Sciatic nerve (tissue), 2 donors: Measurements from ENCODE around the gene DCC. TPM values are rescaled to one million over a fixed set of nuclear protein-coding genes. Genes with fewer than 3 reads are reported as not detected.

ENCODE experiments used
- ATAC-seq: fragments of 200-7000 bp; cut with Tn5 transposase; one replicate; pipeline ENCODE4 v1.9.1; 2020; ENCODE audit warnings: mild to moderate bottlenecking, moderate library complexity
- DNase-seq: peaks from one replicate; pipeline ENCODE4 v3.0.0-alpha.2; 2020; ENCODE audit warnings: low spot score
- intact Hi-C: fragments of 100-400 bp; cut with DNase I; formaldehyde crosslinking; loops from one replicate; pipeline ENCODE4 v1.14.2; 2022
- total RNA-seq: library from RNA; stranded (reverse); fragmentation: NEBNext Ultra II Directional; extraction: Animal tissue kit (Norgen Biotek cat#: 25700); gene quantifications from one replicate; pipeline ENCODE4 v1.2.1, GENCODE V29; 2021
- donor health status: DM: no; HTN: no; CAD: no.
- donor health status: DM: no; HTN: no; CAD: no.

DCC gene, protein sequence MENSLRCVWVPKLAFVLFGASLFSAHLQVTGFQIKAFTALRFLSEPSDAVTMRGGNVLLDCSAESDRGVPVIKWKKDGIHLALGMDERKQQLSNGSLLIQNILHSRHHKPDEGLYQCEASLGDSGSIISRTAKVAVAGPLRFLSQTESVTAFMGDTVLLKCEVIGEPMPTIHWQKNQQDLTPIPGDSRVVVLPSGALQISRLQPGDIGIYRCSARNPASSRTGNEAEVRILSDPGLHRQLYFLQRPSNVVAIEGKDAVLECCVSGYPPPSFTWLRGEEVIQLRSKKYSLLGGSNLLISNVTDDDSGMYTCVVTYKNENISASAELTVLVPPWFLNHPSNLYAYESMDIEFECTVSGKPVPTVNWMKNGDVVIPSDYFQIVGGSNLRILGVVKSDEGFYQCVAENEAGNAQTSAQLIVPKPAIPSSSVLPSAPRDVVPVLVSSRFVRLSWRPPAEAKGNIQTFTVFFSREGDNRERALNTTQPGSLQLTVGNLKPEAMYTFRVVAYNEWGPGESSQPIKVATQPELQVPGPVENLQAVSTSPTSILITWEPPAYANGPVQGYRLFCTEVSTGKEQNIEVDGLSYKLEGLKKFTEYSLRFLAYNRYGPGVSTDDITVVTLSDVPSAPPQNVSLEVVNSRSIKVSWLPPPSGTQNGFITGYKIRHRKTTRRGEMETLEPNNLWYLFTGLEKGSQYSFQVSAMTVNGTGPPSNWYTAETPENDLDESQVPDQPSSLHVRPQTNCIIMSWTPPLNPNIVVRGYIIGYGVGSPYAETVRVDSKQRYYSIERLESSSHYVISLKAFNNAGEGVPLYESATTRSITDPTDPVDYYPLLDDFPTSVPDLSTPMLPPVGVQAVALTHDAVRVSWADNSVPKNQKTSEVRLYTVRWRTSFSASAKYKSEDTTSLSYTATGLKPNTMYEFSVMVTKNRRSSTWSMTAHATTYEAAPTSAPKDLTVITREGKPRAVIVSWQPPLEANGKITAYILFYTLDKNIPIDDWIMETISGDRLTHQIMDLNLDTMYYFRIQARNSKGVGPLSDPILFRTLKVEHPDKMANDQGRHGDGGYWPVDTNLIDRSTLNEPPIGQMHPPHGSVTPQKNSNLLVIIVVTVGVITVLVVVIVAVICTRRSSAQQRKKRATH (N-terminal part only)
- total RNA-seq, result not detected

DNA sequence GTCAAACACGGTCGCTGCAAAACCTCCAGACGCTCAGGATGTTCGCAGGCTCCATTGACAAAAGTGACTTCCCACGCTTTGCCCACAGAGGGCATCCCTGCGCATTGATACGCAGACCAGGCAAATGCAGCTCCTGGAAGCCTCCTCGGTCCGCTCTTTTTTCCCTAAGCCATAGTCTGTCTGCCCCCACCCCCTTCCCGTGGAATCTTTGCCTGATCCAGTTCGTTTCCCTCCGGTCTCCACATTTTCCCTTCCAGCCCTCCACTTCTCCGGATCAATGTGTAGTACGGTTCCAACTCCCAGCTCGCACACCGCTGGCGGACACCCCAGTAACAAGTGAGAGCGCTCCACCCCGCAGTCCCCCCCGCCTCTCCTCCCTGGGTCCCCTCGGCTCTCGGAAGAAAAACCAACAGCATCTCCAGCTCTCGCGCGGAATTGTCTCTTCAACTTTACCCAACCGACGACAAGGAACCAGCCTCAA, at the start of gene DCC:
Gene DCC (plus strand): TSS at position 307 of the 481 bp plus-strand sequence. CDS start 591 bp downstream, outside the sequence.
- intact Hi-C loops, result loop anchor here (2.0 kb wide), 1 partner anchor 33 kb away; no protein-coding TSS in a partner anchor
- no peak for DNase-seq
- peak; percentile 70 for ATAC-seq

DNA sequence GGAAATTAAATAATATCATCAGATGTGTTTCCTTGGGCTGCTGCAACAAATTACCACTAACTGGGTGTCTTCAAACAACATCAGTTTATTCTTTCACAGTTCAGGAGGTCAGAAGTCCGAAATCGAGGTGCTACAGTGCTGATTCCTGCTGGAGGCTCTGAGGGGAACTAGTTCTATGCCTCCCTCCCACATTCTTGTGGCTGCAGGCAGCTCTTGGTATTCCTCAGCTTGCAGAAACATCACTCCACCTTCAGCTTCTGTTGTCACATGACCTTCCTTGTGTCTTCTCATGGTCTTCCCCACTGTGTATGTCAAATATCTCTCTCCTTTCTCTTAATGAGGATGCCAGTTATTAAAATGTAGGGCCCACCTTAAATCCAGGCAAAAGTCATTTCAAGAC, 29.3 kb upstream of the DCC start:
- ATAC-seq (no peak), DNase-seq (no peak)
- intact Hi-C loops, result no loop called here

DNA sequence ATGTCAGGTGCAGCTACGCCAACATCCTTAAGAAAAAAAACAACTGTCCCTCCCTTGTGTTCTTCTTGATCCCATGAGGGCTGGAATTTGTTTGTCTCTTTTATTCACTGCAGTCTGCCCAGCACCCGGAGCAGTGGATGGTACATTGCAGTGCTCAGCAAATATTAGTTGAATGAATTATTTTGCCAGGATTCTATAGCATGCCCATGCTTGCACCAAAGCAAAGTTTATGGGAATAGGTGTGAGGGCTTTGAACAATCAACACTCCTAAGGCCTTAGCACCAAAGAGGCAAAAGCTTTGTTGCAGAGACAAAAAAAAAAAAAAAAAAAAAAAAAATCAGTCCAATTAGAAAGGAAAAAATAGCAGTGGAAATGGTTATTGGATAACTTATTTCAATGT, 28.7 kb upstream of the DCC start:
- DNase-seq, result no peak
- intact Hi-C loops, result no loop called here
- no peak for ATAC-seq

DNA sequence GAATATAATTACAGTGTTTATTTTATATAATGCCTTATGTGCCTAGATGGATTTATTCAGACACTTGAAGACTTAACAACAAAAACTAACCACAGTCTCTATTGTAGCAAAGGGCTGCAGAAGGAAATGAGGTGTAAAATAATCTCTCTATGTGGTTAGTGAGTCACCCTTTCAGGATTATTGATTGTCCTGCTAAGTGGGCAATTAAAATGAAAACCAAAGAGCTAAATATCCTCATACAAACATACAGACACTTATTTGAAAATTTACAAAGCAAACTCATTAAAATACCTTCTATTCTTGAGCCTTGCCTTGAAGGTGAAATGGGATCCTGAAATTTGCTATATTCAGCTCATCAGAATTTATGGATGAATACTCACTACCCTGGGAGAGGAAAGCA, 27.7 kb upstream of the DCC start:
- DNase-seq (no peak), ATAC-seq (no peak)
- intact Hi-C loops, result no loop called here

DNA sequence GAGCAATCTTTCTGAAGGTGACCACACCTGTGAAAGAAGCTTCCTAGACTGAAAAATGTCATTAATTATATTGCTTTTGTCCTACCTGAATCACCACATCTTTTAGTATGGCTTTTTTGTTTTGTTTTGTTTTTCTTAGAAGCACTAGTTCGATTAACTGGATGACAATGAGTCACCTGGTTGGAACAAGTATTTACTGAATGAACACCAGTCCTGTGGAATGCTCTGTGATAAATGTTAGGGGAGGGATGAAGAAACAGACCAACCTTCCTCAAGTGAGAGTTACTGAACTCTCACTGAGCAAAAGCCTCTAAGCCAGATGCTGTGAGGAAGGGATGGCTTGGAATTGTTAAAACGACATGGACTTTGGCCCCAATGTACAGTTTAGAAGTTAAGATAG, 26.8 kb upstream of the DCC start:
- ATAC-seq, result no peak
- intact Hi-C loops, result no loop called here
- no peak for DNase-seq

DNA sequence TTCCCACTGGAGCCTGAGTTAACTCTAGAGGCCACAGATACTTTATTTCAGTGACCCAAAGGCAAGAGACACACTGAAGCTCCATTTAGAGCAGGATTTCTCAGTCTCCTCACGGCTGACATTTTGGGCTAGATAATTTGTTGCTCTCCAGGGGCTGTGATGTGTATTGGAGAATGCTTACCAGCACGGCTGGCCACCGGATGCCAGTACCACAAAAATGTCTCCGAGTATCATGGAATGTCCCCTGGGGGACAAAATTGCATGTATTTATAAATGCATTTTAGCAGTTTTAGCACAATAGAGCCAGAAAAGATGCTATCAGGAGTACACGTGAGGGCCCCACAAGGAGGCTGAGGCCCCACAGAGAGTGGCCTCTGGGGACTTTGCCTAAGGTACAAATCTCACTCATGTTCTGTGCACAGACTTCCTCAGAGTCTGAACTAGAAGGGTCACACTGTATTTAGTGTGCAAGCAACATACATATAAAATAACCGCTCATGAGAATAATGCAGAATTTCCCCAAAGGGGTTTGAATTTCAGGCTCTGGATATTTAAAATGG, 20.5 kb upstream of the DCC start:
- DNase-seq, result no peak
- no peak for ATAC-seq
- intact Hi-C loops, result no loop called here

DNA sequence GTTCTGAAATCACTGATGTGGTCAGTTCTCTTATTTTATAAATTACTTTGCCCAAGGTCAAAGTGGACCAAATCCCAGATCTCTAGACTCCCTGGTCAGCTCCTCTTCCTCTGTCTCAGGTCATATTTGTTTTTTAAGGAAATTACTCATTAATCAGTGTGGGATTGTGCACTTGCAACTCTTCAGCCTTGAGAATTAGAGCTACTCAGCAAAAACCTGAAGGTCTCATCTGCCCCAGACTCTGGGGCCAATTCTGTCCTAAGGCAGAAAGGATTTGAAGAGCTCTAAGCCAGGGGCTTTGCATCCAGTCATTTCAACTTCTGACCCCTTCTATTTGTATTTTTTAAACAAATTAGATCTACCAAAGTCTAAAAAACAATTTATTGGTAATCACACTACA, 17.7 kb upstream of the DCC start:
- intact Hi-C loops, result no loop called here
- no peak for DNase-seq
- no peak for ATAC-seq

DNA sequence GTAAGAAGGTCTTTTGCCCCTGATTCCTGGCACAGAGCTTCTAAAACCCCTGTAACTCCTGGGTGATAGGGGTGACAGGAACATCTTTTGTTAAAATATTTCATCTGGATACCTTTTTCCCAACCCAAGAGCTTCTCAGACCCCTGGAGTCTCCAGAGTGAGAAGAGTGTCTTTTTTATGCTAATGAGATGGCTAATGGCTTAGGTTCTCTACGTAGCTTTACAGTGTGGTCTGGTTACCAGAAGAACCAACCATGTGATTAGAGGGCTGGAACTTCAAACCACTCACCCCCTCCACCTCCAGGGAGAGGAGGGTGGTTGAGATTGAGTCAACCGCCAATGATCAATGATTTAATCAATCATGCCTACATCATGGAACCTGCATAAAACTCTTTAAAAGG, 16.2 kb upstream of the DCC start:
- intact Hi-C loops, result no loop called here
- DNase-seq, result no peak
- no peak for ATAC-seq

DNA sequence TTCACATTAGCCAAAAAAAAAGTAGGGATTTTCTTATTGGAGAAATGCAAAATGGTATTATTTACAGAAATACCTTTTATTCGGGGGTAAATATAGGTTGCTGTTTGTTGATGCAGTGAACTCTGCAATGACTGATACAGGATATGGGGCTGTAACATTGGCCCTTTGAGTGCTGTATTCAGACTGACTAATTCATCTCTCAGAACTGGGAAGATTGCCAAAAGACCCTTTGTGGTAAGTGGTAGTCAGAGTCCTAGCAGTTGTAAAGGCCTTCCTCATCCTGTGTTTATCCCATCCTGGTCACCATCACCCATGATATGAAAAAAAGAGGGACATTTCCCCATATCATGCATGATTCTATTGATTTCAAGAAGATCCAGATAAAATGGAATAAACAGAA, 14.0 kb upstream of the DCC start:
- no peak for ATAC-seq
- intact Hi-C loops, result no loop called here

DNA sequence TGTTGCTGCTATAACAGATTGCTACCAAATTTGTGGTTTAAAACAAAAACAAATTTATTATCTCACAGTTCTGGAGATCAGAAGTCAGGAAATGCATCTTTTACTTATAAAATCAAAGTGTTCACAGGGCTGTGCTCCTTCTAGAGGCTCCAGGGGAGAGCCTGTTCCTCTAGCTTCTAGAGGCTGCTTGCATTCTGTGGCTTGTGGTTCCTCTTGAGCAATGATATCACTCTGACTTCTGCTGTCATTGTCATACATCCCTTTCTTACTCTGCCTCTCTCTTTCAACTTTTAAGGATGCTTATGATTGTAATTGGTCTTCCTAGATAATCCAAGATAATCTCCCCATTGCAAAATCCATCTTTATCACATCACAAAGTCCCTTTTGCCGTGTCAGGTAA, 6.1 kb upstream of the DCC start:
- intact Hi-C loops, result no loop called here
- no peak for DNase-seq
- no peak for ATAC-seq

More for the DNA sequence above, 14.0 kb upstream of the DCC start:
- DNase-seq, result no peak

DNA sequence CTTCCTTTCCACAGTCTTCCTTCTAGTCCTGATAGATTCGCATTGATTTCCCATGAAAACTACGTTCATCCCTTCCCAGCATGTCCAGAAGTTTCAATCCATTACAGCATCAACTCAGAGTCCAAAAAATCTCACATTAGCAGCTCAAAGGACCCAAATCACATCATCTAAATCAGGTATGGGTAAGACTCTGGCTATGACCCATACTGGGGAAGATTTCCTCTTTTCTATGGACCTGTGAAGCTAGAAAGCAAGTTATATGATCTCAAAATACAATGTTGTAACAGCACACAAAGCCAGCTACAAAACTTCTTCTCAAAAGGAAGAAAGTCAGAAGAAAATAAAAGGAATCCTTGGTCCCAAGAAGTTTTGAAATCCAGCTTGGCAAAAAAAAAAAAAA, 5.7 kb upstream of the DCC start:
- no peak for ATAC-seq
- intact Hi-C loops, result no loop called here
- DNase-seq, result no peak

DNA sequence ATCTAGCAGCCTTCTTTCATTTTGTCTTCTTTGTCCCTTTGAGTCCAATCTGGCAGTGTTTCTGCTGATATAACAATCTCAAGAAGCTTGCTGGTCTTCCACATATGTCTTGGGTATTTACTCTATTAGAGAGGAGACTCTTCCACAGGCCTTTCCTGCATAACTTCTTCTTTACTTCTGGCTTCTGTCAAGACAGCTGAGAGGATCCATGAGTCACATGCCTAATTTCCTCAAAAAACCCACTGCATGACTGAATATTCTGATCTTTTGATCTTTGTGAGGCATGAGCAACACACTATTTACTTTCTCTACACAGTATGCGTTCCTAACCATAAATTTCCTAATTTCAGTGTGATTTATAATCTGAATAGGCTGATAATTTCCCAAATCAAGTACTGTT, 5.1 kb upstream of the DCC start:
- no peak for DNase-seq
- intact Hi-C loops, result no loop called here
- ATAC-seq, result no peak

DNA sequence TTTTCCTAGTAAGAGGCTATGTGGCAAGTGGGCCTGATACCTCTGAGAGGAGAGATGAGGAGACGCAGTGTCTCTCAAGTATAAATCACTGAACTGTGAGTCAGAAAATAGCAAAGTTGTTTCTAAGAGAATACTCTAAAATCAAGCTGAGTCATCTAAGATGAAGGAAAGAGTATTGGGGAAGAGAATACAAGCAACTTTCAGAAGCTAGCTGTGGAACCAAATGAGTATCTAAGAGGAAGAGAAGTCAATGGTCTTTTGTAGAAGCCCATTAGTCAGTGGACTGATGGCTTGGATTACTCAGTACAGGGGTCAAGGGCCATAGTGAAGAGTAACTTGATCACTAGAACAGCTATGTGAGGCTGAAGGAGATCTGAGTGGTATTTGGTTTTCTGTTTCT, 2.7 kb upstream of the DCC start:
- intact Hi-C loops, result no loop called here
- ATAC-seq (no peak), DNase-seq (no peak)

DNA sequence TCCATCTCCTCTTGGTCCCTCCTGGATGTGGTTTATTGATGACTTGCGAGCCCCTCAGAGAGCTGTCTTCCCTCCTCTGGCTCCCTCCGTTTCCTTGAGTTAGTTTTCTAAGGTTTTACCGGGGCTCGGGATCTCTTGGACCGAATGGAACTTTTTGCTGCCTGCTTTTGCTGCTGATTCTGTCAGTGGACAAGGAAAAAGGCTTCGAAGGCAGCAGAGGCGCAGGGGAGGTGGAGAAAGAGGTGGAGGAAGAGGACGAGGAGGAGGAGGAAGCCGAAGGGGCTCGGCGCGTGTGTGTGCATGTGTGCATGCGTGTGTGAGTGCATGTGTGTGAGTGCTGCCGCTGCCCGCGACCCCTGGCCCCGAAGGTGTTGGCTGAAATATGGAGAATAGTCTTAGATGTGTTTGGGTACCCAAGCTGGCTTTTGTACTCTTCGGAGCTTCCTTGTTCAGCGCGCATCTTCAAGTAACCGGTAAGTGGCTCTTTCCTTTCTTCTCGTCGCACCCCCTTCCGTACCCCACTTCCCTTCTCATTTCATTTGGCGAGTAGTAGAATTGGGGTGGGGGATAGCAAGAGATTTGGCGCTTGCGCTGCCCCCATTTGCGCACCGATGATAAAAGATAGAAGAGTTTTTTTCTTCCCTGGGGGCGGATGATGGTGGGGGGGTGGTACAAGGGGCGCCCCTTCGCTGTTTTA, 557 bp downstream of the DCC start:
- intact Hi-C loops, result loop anchor here (2.0 kb wide), 1 partner anchor 34 kb away; no protein-coding TSS in a partner anchor
- no peak for ATAC-seq
- no peak for DNase-seq

DNA sequence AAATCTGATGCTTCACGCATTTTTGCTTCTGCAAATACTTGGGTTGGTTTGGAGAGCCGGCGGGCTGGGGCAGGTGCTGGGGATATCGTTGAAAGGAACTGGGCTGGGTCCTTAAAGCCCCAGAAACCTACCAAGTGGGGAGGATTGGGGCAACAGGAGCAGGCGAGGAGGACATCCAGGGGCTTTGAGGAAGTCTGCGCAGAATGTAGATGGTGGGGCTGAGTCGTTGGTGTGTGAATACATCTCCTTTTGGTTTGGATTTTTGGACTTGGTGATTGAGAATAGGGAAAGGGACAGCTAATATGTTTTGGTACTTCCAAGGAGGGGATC, 1.1 kb downstream of the DCC start:
- no peak for ATAC-seq
- intact Hi-C loops, result loop anchor here (2.0 kb wide), 1 partner anchor 34 kb away; no protein-coding TSS in a partner anchor
- no peak for DNase-seq

DNA sequence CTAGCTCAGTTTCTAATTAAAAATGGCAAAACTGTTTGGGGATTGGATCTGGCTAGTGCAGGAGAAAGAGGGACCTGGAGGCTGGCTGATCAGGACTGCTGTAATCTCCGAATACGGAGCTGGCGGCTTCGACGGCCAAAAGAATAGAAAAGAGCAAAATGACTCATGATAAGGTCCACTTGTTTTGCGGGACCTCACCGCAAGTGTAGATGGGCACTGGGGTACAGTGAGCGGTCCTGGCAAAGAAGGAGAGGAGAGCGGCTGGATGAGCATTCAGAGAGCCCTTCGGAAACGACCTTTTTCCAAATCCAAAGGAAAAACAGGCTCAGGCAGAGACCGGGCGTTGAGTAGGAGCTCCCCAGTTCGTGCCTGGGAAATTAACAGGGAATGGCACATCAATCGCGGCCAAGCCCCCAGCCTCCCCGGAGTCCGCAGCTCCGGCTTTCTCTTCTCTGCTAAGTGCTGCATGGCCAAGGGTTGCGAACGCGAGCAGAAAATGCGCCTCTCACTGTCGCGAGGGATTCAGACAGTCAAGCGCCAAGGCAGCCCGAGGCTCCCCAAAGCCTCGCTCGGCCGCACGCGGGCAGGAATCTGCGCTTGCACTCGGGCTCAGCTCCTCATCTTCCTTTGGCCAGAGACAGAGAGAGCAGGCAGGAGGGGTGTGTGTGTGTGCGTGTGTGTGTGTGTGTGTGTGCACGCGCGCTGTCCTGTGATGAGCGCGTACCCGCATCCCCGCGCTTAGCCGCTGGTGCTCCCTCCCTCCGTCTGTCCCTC, 1.8 kb downstream of the DCC start:
- DNase-seq (no peak), ATAC-seq (peak; percentile 43)
- intact Hi-C loops, result loop anchor here (2.0 kb wide), 1 partner anchor 35 kb away; no protein-coding TSS in a partner anchor

DNA sequence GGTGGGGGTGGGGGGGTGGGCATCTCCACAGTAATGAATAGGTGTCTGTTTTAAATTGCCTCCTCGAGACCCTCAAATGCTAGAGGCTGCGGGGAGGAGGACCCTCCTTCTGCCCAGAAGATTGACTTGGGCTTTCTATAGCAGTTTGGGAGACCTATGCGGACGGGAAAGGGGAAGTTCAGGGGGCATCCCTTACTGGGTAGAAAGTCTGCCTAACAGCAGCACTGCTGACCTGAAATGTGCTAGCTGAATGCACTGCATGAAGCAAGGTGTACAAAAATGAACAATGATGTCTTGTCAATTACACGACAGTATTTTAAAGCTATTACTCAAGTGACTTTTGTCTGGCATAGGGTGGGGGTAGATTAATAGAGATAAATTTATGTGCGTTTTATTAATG, 2.5 kb downstream of the DCC start:
- no peak for ATAC-seq
- intact Hi-C loops, result no loop called here
- DNase-seq, result no peak

DNA sequence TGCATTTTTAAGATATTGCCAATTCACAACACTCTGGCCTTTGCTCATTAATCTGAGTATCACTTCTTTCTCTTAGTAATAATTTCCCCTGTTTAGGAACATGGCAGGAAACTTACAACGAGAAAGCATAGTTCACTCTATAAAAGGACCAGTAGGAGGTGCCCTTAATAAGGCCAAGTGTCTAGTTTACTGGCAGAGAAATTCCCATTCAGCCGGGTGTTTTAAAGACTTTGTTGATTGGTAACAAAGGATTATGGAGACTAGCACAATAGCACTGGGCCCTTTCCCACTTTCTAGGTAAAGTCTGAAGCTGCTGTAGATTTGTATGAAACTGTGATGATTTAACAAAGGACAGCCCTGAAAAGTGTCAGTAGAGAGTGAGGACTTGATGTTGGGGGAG, 3.1 kb downstream of the DCC start:
- ATAC-seq, result no peak
- intact Hi-C loops, result no loop called here

More for the DNA sequence above, 3.1 kb downstream of the DCC start:
- DNase-seq, result no peak
